ENCODE measurements around the gene CPNE9. TPM values are rescaled to one million over a fixed set of nuclear protein-coding genes. Genes with fewer than 3 reads are reported as not detected.
A peak's percentile ranks its signal among the peaks of the same experiment; 100 is the strongest.

The CPNE9 gene
- total and polyA plus RNA-seq, 12 donors: 0.46 TPM; not detected in 11

DNA sequence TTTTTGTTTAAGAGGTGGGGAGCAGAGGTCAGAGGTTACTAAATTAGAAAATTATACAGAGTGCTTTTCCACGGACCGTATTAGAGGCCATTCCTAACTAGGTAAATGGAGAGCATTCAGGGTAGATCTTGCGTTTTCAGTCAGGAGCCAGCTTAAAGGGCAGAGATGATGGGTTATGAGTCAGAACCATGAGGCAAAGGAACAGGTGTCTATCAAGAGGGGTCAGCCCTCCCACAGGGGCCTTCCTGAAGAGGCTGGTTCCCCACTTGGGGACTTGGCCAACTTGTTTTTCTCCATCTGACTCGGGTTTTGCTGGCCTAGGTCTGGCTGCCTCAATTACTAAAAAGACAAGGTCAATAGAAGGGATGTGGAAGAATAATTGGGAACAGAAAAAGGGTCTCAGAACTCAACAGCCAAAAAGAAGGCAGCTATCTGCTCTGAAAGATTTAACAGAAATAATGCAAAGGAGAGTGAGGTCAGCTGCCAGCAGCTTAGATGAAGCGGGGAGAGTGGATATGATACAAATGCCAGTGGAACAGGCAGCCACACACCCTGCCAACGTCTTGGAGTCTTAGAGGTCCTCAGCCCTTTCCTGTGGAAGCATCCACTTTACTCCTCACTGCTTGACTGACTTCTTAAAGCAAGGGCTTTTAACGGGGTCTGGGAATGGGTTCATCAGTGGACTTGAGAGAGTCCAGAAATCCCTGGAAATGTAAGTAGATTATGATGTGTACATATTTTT, 36.8 kb upstream of the CPNE9 start:
- Histone ChIP-seq H3K27ac (peak overlapping the region in 2 of 10 donors; percentile 4), H3K27me3 (no peaks in the 10 kb centered on the region), H3K9me3 (no peaks in the 10 kb centered on the region), H3K4me3 (no peak overlapping the region), H3K4me1 (peaks cover 0 to 35% (median 24%) of the 10 kb centered on the region in 9 donors), H3K36me3 (peaks cover 0 to 100% (median 50%) of the 10 kb centered on the region in 9 donors)
- TF ChIP-seq, protein P1, sequence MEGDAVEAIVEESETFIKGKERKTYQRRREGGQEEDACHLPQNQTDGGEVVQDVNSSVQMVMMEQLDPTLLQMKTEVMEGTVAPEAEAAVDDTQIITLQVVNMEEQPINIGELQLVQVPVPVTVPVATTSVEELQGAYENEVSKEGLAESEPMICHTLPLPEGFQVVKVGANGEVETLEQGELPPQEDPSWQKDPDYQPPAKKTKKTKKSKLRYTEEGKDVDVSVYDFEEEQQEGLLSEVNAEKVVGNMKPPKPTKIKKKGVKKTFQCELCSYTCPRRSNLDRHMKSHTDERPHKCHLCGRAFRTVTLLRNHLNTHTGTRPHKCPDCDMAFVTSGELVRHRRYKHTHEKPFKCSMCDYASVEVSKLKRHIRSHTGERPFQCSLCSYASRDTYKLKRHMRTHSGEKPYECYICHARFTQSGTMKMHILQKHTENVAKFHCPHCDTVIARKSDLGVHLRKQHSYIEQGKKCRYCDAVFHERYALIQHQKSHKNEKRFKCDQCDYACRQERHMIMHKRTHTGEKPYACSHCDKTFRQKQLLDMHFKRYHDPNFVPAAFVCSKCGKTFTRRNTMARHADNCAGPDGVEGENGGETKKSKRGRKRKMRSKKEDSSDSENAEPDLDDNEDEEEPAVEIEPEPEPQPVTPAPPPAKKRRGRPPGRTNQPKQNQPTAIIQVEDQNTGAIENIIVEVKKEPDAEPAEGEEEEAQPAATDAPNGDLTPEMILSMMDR (IDR thresholded peaks at IDR 0.05): no peak
- ATAC-seq: no peak
- intact Hi-C loops (cut with DNase I): no loop called here
- WGBS, 2 donors: 83 to 89% methylated on average over 7 of the region's 7 CpGs
- no peak for DNase-seq

DNA sequence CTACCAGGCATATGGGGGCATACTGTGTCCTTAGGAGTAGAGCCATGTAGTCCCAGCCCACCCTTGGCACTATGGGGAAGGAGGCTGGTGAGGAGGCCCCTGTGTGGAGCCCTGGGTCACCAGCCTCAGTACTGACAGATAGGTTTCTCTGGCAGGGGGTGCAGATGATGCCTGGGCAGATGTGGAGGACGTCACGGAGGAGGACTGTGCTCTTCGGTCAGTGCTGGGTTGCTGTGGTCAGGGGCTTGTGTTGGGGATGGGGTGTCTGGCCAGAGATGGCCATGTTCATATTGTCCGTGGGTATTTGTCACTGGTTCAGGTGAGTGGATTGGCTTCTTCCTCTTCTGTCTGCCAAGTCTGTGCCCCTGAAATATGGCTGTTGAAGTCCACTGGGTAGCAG, 34.4 kb upstream of the CPNE9 start:
- TF ChIP-seq, protein P1 (IDR thresholded peaks at IDR 0.05): no peak
- H3K27ac ChIP-seq: peak overlapping the region in 9 of 10 donors; percentile 41 to 83 (median 70)
- H3K4me3 ChIP-seq: no peak overlapping the region
- DNase-seq (no peak), ATAC-seq (peak in 3 of 8 donors; percentile 14 to 20 (median 16))
- no peaks in the 10 kb centered on the region for H3K27me3 ChIP-seq
- H3K36me3 ChIP-seq: peaks cover 0 to 100% (median 57%) of the 10 kb centered on the region in 9 donors
- H3K9me3 ChIP-seq: no peaks in the 10 kb centered on the region
- intact Hi-C loops (cut with DNase I): no loop called here
- 79 to 87% methylated on average over 4 of the region's 4 CpGs for WGBS, 2 donors
- H3K4me1 ChIP-seq: peaks cover 0 to 59% (median 44%) of the 10 kb centered on the region in 9 donors

DNA sequence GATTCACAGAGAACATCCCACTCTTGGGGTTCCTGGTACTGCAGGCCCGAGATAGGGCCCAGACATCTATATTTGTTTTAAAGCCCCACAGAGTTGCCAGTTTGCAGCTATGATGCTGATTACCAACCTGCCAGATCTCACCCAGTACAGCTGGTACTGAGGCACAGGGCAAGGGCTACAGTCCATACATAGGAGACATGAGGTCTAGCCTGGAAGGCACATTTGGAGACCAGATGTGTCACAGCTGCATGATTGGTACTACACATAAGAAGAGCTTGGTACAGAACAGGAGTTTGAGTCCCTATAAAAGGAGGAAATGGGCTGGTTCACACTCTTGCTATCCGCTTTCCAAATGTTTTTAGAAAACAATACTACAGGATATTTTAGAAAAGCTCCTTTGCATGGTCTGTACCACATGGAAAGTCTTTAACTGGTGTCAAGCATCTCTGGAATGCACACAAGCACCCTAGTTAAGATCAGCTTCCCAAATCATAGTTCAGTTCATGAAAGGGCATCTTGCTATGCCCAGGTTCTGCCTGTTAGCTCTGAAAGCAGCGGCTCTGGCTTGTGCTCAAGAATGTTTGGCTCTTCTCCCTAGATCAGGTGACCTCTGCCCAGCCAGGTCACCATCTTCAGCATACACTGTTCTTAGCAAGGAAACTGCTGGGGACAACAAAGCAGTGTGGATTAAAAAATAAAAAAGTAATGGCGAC, 33.8 kb upstream of the CPNE9 start:
- Histone ChIP-seq H3K9me3 (no peaks in the 10 kb centered on the region), H3K27me3 (no peaks in the 10 kb centered on the region), H3K4me1 (peaks cover 0 to 62% (median 44%) of the 10 kb centered on the region in 9 donors), H3K4me3 (no peak overlapping the region), H3K27ac (peak overlapping the region; percentile 33 to 83 (median 70)), H3K36me3 (peaks cover 0 to 100% (median 51%) of the 10 kb centered on the region in 9 donors)
- peak in 1 of 2 donors; percentile 49 for DNase-seq
- 29 to 52% methylated on average over 4 of the region's 4 CpGs for WGBS, 2 donors
- peak; percentile 71 to 91 (median 82) for ATAC-seq
- intact Hi-C loops (cut with DNase I): no loop called here
- TF ChIP-seq, protein P1 (IDR thresholded peaks at IDR 0.05): no peak

DNA sequence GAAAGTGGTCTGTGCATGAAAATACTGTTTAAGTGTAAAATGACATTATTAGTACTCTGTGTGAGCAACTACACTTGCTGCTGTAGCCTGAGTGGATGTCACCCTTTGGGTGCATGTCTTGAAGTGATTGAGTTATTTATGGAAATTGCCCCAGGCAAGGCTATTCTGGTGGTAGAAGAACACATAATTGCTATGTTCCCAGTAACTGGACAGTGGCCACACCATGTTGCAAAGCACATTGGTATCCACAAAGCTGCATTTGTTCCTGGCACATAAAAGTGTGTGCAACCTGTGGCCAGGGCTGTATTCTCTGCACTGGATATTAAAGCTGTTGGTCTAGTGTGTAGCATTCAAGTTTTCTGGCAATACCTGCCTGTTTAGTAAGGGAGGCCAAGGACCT, 30.6 kb upstream of the CPNE9 start:
- ATAC-seq (peak in 7 of 8 donors; percentile 35 to 77 (median 51)), DNase-seq (peak in 1 of 2 donors; percentile 32)
- intact Hi-C loops (cut with DNase I): no loop called here
- TF ChIP-seq, protein P1 (IDR thresholded peaks at IDR 0.05): no peak
- Histone ChIP-seq H3K4me3 (no peak overlapping the region), H3K27ac (peak overlapping the region in 9 of 10 donors; percentile 24 to 83 (median 70)), H3K27me3 (no peaks in the 10 kb centered on the region), H3K36me3 (peaks cover 0 to 100% (median 61%) of the 10 kb centered on the region in 9 donors), H3K9me3 (no peaks in the 10 kb centered on the region), H3K4me1 (peaks cover 0 to 81% (median 53%) of the 10 kb centered on the region in 9 donors)

Data from heart right ventricle (tissue), 16 donors.